ENCODE measurements around the gene TBC1D22A. TPM values are rescaled to one million over a fixed set of nuclear protein-coding genes. Genes with fewer than 3 reads are reported as not detected.

Gene TBC1D22A
- polyA plus RNA-seq, 1 donor from 2014 or later, result 9.3 TPM

DNA sequence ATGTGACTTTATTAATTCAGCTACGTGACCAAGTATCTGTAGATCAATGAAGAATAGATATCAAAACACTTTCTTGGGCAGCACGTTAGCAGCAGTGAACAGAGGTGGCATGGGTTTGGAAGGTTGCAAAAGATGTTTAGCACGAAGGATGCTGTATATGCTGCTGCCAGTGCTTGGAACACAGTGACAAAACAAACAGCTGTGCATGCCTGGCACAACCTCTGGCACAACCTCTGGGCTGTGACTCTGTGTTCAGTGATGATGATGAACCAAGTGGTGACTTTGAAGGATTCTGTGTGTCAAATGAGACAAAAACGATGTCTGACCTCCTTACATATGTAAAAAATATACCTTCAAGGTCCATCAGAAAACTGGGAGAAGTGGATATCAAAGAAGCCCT, 104.7 kb downstream of the TBC1D22A start:
- H3F3A ChIP-seq (ENCODE audit: insufficient read depth, low read length, poor library complexity, severe bottlenecking), result no peaks in the 10 kb centered on the region
- H3K27ac ChIP-seq (ENCODE audit: low read length), result no peak overlapping the region
- no peak overlapping the region for H3K4me2 ChIP-seq (ENCODE audit: low read length)
- no peak overlapping the region for H3K9ac ChIP-seq (ENCODE audit: low read length)
- no peaks in the 10 kb centered on the region for H3K79me2 ChIP-seq (replicated peaks; ENCODE audit: insufficient read depth, low read length)
- H4K20me1 ChIP-seq (ENCODE audit: insufficient read depth), result no peaks in the 10 kb centered on the region
- no peak overlapping the region for H2AFZ ChIP-seq (ENCODE audit: low read depth, low read length)
- H3K27me3 ChIP-seq (ENCODE audit: insufficient read depth, low read depth, low read length), result no peaks in the 10 kb centered on the region
- no peaks in the 10 kb centered on the region for H3K36me3 ChIP-seq (ENCODE audit: insufficient read depth, low read length)
- H3K4me3 ChIP-seq (ENCODE audit: low read length), result no peak overlapping the region
- no peaks in the 10 kb centered on the region for H3K9me2 ChIP-seq (ENCODE audit: insufficient read depth, low read length)
- no peaks in the 10 kb centered on the region for H3K9me3 ChIP-seq (ENCODE audit: low read length)
- TF ChIP-seq EZH2 (IDR thresholded peaks at IDR 0.05; ENCODE audit: borderline replicate concordance, insufficient read depth, low read length, poor library complexity, severe bottlenecking) (no peak), EP300 (conservative IDR thresholded peaks at IDR 0.05; ENCODE audit: poor library complexity, severe bottlenecking) (no peak), RAD21 (conservative IDR thresholded peaks at IDR 0.05) (no peak), TAF1 (IDR thresholded peaks at IDR 0.05; ENCODE audit: low read depth) (no peak), SMC3 (conservative IDR thresholded peaks at IDR 0.05; ENCODE audit: poor library complexity) (no peak), MXI1 (conservative IDR thresholded peaks at IDR 0.05; ENCODE audit: poor library complexity, severe bottlenecking) (no peak), POLR2AphosphoS5 (IDR thresholded peaks at IDR 0.05) (no peak)
- TF ChIP-seq, protein P1, sequence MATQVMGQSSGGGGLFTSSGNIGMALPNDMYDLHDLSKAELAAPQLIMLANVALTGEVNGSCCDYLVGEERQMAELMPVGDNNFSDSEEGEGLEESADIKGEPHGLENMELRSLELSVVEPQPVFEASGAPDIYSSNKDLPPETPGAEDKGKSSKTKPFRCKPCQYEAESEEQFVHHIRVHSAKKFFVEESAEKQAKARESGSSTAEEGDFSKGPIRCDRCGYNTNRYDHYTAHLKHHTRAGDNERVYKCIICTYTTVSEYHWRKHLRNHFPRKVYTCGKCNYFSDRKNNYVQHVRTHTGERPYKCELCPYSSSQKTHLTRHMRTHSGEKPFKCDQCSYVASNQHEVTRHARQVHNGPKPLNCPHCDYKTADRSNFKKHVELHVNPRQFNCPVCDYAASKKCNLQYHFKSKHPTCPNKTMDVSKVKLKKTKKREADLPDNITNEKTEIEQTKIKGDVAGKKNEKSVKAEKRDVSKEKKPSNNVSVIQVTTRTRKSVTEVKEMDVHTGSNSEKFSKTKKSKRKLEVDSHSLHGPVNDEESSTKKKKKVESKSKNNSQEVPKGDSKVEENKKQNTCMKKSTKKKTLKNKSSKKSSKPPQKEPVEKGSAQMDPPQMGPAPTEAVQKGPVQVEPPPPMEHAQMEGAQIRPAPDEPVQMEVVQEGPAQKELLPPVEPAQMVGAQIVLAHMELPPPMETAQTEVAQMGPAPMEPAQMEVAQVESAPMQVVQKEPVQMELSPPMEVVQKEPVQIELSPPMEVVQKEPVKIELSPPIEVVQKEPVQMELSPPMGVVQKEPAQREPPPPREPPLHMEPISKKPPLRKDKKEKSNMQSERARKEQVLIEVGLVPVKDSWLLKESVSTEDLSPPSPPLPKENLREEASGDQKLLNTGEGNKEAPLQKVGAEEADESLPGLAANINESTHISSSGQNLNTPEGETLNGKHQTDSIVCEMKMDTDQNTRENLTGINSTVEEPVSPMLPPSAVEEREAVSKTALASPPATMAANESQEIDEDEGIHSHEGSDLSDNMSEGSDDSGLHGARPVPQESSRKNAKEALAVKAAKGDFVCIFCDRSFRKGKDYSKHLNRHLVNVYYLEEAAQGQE (IDR thresholded peaks at IDR 0.05; ENCODE audit: borderline replicate concordance), result no peak
- TF ChIP-seq, protein P2, sequence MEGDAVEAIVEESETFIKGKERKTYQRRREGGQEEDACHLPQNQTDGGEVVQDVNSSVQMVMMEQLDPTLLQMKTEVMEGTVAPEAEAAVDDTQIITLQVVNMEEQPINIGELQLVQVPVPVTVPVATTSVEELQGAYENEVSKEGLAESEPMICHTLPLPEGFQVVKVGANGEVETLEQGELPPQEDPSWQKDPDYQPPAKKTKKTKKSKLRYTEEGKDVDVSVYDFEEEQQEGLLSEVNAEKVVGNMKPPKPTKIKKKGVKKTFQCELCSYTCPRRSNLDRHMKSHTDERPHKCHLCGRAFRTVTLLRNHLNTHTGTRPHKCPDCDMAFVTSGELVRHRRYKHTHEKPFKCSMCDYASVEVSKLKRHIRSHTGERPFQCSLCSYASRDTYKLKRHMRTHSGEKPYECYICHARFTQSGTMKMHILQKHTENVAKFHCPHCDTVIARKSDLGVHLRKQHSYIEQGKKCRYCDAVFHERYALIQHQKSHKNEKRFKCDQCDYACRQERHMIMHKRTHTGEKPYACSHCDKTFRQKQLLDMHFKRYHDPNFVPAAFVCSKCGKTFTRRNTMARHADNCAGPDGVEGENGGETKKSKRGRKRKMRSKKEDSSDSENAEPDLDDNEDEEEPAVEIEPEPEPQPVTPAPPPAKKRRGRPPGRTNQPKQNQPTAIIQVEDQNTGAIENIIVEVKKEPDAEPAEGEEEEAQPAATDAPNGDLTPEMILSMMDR (IDR thresholded peaks at IDR 0.05; ENCODE audit: poor library complexity, severe bottlenecking), result no peak

- no peaks in the 10 kb centered on the region for H3K79me2 ChIP-seq (replicated peaks; ENCODE audit: insufficient read depth, low read length)
- no peak overlapping the region for H3K27ac ChIP-seq (ENCODE audit: low read length)
Observed at GRCh38 chr22:46869329-46869728, 106.9 kb downstream of the TBC1D22A start.

More at GRCh38 chr22:46869329-46869728, 106.9 kb downstream of the TBC1D22A start:
- Histone ChIP-seq H3K27me3 (ENCODE audit: insufficient read depth, low read depth, low read length) (no peaks in the 10 kb centered on the region), H3K9me2 (ENCODE audit: insufficient read depth, low read length) (no peaks in the 10 kb centered on the region), H3K4me3 (ENCODE audit: low read length) (no peak overlapping the region), H3F3A (ENCODE audit: insufficient read depth, low read length, poor library complexity, severe bottlenecking) (no peaks in the 10 kb centered on the region), H3K9me3 (ENCODE audit: low read length) (no peaks in the 10 kb centered on the region), H3K9ac (ENCODE audit: low read length) (no peak overlapping the region), H3K4me2 (ENCODE audit: low read length) (no peak overlapping the region), H3K36me3 (ENCODE audit: insufficient read depth, low read length) (no peaks in the 10 kb centered on the region), H2AFZ (ENCODE audit: low read depth, low read length) (no peak overlapping the region), H4K20me1 (ENCODE audit: insufficient read depth) (no peaks in the 10 kb centered on the region)
- TF ChIP-seq TAF1 (IDR thresholded peaks at IDR 0.05; ENCODE audit: low read depth) (no peak), EP300 (conservative IDR thresholded peaks at IDR 0.05; ENCODE audit: poor library complexity, severe bottlenecking) (no peak), EZH2 (IDR thresholded peaks at IDR 0.05; ENCODE audit: borderline replicate concordance, insufficient read depth, low read length, poor library complexity, severe bottlenecking) (no peak), RAD21 (conservative IDR thresholded peaks at IDR 0.05) (no peak)
- TF ChIP-seq, protein P1 (IDR thresholded peaks at IDR 0.05; ENCODE audit: borderline replicate concordance), result no peak
